Measurements from ENCODE around the gene PTPRR.

DNA sequence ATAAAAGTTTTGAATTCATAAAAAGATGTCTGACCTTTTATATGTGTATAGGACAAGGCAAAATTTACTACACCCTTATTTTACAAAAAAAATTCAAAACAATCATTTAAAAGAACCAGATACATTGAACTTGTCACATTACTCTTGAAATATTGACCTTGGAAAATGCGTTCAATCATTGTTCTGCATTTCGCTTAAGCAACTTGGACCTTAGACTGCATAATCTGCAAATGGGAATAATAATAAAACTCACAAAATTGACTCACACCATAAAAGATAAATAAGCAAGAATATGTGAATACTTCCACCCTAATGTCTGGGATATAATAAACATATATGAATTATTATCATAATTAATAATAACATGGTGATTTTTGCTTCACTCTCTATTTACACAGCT, 213.9 kb downstream of the PTPRR start:
- no peak for TF ChIP-seq ZNF274 (IDR thresholded peaks at IDR 0.05; ENCODE audit: low read depth, low read length)
- no peak for TF ChIP-seq YY1 (IDR thresholded peaks at IDR 0.05; ENCODE audit: insufficient read depth, insufficient read length)
- TF ChIP-seq SUZ12 (IDR thresholded peaks at IDR 0.05; ENCODE audit: extremely low read depth, insufficient read depth, insufficient read length): no peak

Data from NT2/D1 (cell line).